ENCODE data around the gene PSEN2.
"Not testable (repeated sequence)": the region's sequence is repeated elsewhere in the genome, so short reads cannot be mapped to it uniquely, and the experiment has no call there.

GRCh38 chr1:226834179-226834578, 36.2 kb upstream of the PSEN2 start:
- TF ChIP-seq EZH2 (IDR thresholded peaks at IDR 0.05; ENCODE audit: low read depth); CTCF (conservative IDR thresholded peaks at IDR 0.05): not testable (repeated sequence)
